KMS-11 (cell line): Measurements from ENCODE around the gene TAT.

Experiments used
- H2AFZ ChIP-seq: fragments of 200-600 bp; sonication (generic); 2 replicates; pipeline ENCODE4 v1.6.1; 2016; ENCODE audit warnings: antibody characterized with exemption, mixed run types, low read depth
- H3K27ac ChIP-seq: fragments of 200-600 bp; sonication (generic); 2 replicates; pipeline ENCODE4 v1.6.1; 2016; ENCODE audit warnings: mild to moderate bottlenecking, mixed run types
- H3K27me3 ChIP-seq: fragments of 200-600 bp; sonication (generic); 2 replicates; pipeline ENCODE4 v1.6.1; 2017; ENCODE audit warnings: mild to moderate bottlenecking, low read depth, mixed run types, moderate library complexity; ENCODE audit not compliant: insufficient read depth
- H3K36me3 ChIP-seq: fragments of 200-600 bp; sonication (generic); 2 replicates; pipeline ENCODE4 v1.6.1; 2017; ENCODE audit warnings: mild to moderate bottlenecking, mixed run types; ENCODE audit not compliant: insufficient read depth
- H3K4me1 ChIP-seq: fragments of 200-600 bp; sonication (generic); 2 replicates; pipeline ENCODE4 v1.6.1; 2016; ENCODE audit warnings: mild to moderate bottlenecking, low read depth, mixed run types; ENCODE audit not compliant: poor library complexity, severe bottlenecking
- H3K4me2 ChIP-seq: fragments of 200-600 bp; sonication (generic); 2 replicates; pipeline ENCODE4 v1.7.0; 2016; ENCODE audit warnings: mild to moderate bottlenecking, mixed run types
- H3K4me3 ChIP-seq: fragments of 200-600 bp; sonication (generic); IDR thresholded peaks from 2 replicates; pipeline ENCODE4 v1.6.1; 2017; ENCODE audit warnings: low read depth, low read length, mixed read lengths; ENCODE audit not compliant: insufficient read depth
- H3K79me2 ChIP-seq: fragments of 200-600 bp; sonication (generic); 2 replicates; pipeline ENCODE4 v1.6.1; 2016; ENCODE audit warnings: low read depth, mixed run types; ENCODE audit not compliant: insufficient read depth
- H3K9ac ChIP-seq: fragments of 200-600 bp; sonication (generic); 2 replicates; pipeline ENCODE4 v1.6.1; 2016; ENCODE audit warnings: mild to moderate bottlenecking, mixed run types
- H4K20me1 ChIP-seq: fragments of 200-600 bp; sonication (generic); 2 replicates; pipeline ENCODE4 v1.6.1; 2016; ENCODE audit warnings: mild to moderate bottlenecking, mixed run types; ENCODE audit not compliant: insufficient read depth
- CTCF ChIP-seq: fragments of 200-600 bp; sonication (generic); conservative IDR thresholded peaks from 2 replicates; pipeline ENCODE4 v1.6.1; 2017; ENCODE audit warnings: low read depth, mild to moderate bottlenecking, antibody characterized with exemption, low read length, moderate library complexity, mixed read lengths

Gene TAT

DNA sequence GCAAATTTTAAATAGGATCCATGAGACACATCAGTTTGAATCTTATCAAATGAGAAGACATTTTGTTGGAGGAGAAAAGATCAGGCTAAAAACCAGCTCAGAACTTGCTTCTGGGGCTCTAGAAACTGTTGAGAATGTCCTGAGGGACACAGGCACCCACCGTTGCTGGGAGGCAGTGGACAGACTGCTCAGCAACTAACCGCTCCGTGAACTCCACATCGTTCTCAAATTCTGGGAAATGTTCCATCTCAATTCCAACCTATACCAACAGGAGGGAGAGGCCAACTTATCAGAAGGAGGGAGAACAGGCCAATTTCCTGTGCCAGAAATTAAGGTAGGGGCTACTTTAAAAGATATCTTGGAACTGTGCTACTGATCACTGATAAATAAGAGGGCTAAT is 8.3 kb downstream of the TAT start:
- Histone ChIP-seq H3K4me3 (no peak overlapping the region), H3K4me1 (peaks cover 18% of the 10 kb centered on the region), H3K27ac (no peak overlapping the region), H3K79me2 (no peaks in the 10 kb centered on the region), H2AFZ (no peak overlapping the region), H4K20me1 (no peaks in the 10 kb centered on the region), H3K27me3 (no peaks in the 10 kb centered on the region), H3K9ac (no peak overlapping the region), H3K4me2 (no peak overlapping the region), H3K36me3 (no peaks in the 10 kb centered on the region)
- no peak for TF ChIP-seq CTCF

GRCh38 chr16:71567931-71568330 is 9.0 kb downstream of the TAT start:
- no peaks in the 10 kb centered on the region for H3K79me2 ChIP-seq
- no peak overlapping the region for H3K27ac ChIP-seq
- no peak overlapping the region for H3K4me2 ChIP-seq
- H3K27me3 ChIP-seq, result no peaks in the 10 kb centered on the region
- no peaks in the 10 kb centered on the region for H4K20me1 ChIP-seq
- H2AFZ ChIP-seq, result no peak overlapping the region
- peaks cover 18% of the 10 kb centered on the region for H3K4me1 ChIP-seq
- no peak overlapping the region for H3K9ac ChIP-seq
- no peak overlapping the region for H3K4me3 ChIP-seq
- TF ChIP-seq CTCF, result no peak
- H3K36me3 ChIP-seq, result no peaks in the 10 kb centered on the region

GRCh38 chr16:71565812-71566700 is 10.8 kb downstream of the TAT start:
- no peaks in the 10 kb centered on the region for H3K79me2 ChIP-seq
- peak overlapping the region; percentile 76 for H3K4me2 ChIP-seq
- no peaks in the 10 kb centered on the region for H3K27me3 ChIP-seq
- H4K20me1 ChIP-seq, result no peaks in the 10 kb centered on the region
- H3K4me1 ChIP-seq, result peaks cover 18% of the 10 kb centered on the region
- no peak for TF ChIP-seq CTCF
- H3K4me3 ChIP-seq, result no peak overlapping the region
- peak overlapping the region; percentile 83 for H3K27ac ChIP-seq
- H3K9ac ChIP-seq, result peak overlapping the region; percentile 71
- no peaks in the 10 kb centered on the region for H3K36me3 ChIP-seq
- peak overlapping the region; percentile 91 for H2AFZ ChIP-seq

DNA sequence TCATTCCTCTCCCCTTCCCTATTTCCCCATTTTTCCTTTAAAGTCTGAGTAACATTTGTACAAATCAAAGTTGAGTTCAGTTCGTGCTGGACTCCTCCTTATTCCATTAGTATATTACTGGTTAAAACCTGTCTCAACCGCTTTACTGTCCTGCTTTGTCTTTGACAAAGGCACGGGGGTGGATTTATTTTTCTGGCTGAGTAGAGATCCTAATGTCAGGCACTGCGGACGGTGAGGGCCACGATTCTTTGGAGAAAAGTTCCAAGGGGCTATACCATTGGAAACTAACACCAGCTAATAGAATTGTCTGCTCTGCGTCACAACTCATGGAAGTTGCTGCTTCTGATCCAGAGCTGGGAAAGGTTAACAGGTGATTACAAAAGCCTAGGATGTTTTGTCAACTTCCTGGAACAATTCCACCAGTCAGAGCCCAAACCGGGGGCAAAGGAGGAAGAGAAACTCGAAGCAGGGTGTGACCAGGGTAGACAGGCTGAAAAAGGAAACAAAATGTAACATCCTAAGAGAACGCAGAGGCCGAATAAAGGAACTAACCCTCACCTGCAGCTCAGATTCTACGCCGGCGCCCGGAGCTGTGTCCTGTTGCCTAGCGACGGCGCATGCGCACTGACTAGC is 12.4 kb downstream of the TAT start:
- Histone ChIP-seq H3K27ac (peak overlapping the region; percentile 83), H4K20me1 (no peaks in the 10 kb centered on the region), H2AFZ (peak overlapping the region; percentile 91), H3K4me3 (no peak overlapping the region), H3K4me2 (peak overlapping the region; percentile 76), H3K4me1 (peaks cover 18% of the 10 kb centered on the region), H3K27me3 (no peaks in the 10 kb centered on the region), H3K9ac (peak overlapping the region; percentile 71; the same call in 1 of the 2 replicates), H3K79me2 (no peaks in the 10 kb centered on the region), H3K36me3 (no peaks in the 10 kb centered on the region)
- no peak for TF ChIP-seq CTCF
